NCI-H69 (cell line): ENCODE data around the gene EPB42.

Experiments used
- DNase-seq: peaks from one replicate; lab custom pipeline; 2025; lab: John Stamatoyannopoulos, UW

Gene EPB42

DNA sequence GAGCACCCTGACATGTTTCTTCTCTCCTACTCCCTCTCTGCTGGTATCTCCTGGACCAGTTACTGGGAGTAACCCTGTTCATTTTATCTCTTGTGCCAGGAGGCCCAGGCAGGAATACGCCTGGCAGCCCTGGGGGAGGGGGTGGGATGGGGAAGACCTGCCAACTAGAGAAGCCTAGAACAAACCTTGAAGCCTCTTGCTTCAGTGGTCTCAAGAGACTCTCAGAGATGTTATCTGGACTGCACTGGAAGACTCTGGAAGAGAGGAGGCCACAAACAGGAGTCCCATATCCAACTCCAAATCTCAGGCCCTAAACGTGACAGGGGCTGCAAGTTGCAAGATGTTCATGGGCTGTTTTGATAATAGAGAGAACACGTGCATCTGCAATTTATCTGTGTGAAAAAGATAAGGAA, at the start of gene EPB42:
TSS of gene EPB42 (minus strand) at position 28 of the 413 bp plus-strand sequence. CDS start 193 bp downstream, outside the sequence.
- no peak for DNase-seq

DNA sequence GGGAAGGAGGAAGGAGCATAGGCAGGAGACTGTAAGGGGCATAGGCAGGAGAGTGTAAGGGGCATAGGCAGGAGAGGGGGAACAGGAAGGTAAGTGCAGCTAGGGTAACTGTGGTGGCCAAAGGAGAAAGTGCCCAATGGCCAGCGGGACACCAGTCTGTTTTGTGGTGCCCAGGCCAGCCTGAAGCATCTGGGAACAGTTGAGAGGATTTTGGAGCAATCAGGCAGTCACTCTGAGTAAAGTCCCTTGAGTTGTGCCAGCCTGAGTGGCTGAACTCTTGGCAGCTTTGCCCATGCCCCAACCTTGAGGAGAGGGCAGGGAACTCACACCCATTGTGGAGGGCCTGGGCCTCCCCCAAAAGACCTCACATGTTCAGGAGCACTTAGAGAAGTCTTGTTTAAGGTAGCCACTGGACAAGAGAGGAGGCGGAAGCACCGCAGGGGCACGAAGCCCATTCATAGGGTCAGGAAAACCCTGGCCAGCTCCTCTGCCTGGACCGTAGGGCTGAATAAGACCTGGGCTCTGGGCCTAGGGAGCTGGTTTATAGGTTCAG, 49.4 kb upstream of the EPB42 start:
- no peak for DNase-seq

DNA sequence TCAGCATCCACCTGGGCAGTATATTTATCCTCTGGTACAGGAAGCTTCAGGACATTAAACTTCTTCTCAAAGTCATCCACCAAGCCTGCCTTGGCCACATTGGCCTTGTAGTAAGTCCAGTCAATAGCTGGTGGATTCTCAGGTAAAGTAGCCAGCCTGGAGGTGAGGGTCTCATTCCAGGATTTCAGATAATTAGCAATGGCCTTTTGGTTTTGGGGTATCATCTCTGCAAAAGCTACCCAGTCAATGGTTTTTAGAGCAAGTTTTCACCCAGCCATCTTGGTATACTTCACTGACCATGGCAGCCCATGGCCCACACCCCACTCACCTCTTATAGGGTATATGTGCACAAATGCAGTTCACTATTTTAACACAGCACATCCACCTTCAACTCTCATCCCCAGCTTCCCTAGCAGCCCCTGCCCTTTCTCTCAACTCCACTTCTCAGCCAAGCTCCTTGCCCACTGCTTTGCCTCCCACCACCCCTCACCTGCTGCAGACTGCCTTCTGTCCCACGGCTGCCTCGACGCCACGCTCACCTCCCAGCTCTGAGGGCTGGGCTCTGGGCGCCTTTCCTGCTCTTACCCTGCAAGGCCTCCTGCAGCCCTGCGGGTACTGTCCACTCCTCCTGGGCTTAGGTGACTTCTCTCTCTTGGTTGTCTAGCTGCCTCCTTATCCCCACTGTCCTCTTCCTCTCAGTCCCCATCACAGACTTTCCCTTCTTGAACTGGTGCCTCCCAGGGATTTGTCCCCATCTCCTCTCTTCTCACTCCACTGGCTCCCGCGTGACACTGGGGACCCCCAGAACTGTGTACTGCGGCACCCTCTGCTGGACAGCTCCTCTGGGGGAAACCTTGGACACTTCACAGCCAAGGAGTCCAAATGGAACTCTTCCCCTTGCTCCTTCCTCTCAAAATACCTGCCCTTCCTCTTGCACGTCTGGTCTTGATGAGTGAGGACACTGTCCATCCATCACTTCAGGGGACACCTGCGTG, 47.6 kb upstream of the EPB42 start:
- DNase-seq, result no peak

DNA sequence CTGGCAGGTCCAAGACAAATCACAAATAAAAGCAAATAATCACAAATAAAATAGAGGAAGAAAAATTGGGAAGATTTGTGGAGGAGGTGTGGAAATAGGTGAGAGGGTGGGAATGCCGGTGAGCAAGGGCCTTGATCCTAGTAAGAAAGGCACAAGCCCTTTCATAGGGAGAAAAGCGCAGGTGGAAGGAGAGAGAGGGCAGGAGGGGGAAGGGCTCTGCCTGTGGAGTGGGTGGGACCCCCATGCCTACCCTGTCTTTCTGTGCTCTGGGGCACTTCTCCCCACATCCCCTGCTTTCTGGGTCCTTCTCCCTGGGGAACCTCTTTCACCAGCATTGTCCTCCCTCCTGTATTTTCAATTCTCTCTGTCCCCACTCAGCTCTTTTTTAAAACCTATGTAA, 46.6 kb upstream of the EPB42 start:
- DNase-seq, result no peak

DNA sequence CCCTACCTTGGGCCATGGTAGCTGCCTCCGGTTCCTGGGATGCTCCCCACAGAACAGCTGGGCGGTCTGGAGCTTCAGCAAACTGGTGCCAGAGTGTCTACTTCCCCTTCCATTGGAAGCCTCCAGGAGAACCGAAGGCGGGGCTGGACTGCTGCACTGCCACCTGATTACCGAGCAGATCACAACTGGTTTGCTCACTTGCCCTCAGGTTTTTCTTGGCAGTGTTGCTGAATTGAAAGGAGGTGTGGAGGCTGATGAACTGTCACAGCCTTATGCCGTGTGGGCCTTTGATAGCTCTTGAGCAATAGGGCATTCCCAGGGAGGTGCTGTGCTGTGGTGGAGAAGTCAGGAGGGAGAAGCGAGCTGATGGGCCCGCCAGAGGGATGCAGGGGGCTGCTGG, 46.0 kb upstream of the EPB42 start, which contains the start of gene TGM5:
TSS of gene TGM5 (minus strand) at position 95 of the 400 bp plus-strand sequence. CDS start at position 16, 79 bp downstream.
- DNase-seq, result peak; percentile 17

DNA sequence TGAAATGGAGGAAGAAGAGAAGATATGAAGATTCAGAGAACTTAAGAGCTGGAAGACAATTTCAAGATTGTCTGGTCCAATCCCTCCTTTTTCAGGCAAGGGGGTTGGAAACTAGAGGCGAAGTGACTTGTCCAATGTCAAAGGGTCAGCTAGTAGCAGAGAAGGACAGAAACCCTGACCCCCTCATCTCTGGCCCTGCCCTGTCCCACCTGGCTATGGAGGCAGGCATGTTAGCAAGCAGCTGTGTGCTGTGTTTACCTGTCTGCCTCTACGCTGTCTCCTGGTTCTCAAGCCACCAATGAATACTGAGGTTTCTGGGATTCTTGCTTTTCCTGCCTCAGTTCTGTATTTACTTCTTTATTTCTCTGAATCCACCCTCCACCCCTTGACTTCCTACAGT, 45.6 kb upstream of the EPB42 start:
- no peak for DNase-seq

DNA sequence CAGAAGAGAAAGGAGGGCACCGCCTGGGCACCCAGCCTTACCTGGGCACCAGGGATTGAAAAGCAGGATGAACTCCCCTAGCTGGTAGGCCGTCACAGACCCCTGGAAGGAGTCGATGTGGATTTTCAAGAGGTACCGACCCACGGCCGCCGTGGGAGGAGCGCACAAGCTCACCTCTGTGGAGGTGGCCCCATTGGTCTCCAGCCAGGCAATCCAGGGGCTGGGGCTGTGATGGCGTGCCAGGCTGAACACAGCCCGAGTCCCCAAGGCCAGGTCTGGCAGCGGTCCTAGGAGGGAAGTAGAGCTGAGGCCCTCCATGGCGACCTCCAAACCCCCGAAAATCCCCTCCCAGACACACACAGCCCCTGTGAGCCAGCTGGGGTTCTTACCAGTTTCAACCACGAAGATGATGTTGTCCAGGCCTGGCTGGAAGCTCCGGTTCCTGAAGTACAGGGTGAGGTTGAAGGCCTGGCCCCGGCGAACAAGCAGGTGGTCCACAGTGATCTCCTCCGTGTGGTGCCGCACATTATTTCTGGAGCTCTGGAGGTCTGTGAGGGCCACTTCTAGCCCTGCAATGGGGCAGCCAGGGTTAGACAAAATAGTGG, 39.3 kb upstream of the EPB42 start:
- DNase-seq, result no peak

DNA sequence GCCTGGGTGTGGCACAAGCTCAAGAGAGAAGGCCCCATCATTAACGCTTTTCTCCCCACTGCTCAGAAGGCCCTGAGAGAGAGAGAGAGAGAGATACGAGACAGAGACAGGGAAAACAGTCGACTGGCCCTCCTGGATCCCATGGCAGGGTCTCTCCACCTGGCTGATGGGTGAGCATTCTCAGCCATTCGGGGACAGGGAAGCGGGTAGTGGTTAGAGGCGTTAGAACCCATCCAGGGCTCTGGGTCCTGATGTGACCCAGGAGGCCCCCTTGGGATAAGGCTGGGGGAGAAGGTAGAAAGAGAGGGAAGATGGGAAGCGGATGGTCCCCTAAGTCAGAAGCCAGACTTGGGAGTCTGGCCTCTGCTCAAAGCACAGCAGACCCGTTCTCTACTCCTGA, 38.0 kb upstream of the EPB42 start:
- no peak for DNase-seq

DNA sequence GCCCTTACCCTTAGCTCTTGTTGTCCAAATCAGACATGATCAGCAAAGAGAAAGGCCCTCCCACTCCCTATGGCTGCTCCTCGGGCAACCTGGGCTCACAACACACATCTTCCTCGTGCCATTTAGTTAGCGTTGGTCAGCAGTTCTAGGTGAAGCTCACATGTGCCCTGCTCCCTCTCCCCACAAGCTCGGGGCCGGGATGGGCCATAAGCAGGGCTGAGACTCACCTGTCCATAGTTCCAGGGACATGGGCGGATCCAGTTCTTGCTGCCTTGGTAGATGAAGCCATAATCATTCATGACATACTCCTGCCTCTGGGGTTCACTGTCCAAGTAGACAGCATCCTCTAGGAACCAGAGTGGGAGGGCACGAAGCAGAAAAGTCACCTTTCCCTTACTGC, 35.5 kb upstream of the EPB42 start:
- no peak for DNase-seq

DNA sequence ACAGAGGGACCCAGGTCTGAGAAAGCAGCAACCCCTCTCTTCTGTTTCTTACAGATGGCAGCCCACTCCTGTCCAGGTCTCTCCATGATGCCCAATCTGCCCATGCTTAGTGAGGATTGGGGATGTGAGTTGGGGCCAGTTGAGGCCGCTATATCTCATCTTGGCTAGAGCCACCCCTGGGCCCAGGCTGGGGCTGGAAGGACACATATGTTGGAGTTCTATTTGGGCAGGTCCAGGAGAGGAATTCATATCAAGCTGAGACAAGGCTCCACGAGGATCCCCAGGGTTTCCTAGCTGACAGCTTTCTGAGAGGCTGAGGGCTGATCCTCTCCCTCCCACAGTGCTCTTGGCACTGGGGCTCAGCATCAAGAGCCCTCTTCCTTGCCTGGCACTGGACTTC, 34.6 kb upstream of the EPB42 start:
- DNase-seq, result no peak

DNA sequence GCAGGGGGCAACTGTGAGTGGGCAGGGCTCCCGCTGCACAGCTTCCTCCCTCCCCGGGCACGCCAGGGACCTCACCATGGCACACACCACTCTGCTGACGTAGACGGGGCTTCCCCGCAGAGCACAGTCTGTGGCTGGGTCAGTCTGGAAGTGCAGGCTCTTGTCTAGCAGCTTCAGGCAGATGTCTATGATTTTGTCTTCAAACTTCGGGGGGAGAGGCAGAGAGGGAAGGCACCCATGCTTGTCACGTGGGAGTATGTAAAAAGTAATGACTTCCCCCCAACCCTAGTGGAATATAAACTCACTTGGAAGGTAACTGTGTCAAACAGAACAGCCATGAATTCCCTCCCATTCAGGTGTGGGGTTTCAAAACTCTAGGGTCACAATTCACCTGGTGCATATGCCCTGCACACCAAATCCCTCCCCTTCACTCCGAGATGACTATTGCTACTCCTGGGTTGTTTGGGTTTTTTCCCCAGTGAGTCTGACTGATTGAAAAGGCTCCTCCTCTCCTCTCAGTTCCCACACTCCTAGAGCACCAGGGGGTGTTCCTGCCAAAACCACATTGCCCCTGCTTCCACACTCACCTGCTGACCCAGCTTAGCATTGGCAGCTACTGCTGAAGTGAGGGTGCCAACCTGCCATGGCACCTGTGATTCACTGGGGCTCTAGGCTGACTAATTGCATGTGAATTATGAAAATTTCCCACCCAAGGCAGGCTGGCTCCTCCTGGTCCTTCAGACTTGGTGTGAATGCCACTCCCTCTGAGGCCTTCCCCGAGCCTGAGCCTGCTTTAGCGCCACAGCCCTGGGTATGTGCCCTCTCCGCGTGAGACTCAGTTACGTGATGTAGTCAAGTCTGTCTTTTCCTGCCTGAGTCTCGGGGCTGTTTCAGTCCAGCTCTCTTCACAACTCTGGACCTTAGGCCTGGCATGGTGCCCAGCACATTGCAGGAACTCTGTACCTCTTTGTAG, 32.9 kb upstream of the EPB42 start:
- peak; percentile 9 for DNase-seq

DNA sequence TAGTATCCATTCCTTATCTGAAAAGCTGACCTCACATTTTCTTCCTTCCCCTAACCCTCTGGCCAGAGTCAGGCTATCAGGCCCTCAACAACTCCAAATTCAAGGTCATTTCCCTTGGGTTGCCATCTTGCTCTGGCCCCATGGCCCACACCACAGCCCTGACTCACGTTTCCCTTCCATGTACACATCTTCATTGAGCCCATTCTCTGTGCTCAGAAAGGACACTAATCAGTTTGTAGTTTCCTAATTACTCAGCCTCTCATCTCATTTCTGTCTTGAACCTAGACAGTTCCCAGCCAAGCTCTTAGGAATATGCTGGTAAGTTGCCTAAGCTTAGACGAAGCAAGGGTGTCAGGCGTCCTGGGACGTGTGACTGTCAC, 31.0 kb upstream of the EPB42 start:
- DNase-seq, result no peak

DNA sequence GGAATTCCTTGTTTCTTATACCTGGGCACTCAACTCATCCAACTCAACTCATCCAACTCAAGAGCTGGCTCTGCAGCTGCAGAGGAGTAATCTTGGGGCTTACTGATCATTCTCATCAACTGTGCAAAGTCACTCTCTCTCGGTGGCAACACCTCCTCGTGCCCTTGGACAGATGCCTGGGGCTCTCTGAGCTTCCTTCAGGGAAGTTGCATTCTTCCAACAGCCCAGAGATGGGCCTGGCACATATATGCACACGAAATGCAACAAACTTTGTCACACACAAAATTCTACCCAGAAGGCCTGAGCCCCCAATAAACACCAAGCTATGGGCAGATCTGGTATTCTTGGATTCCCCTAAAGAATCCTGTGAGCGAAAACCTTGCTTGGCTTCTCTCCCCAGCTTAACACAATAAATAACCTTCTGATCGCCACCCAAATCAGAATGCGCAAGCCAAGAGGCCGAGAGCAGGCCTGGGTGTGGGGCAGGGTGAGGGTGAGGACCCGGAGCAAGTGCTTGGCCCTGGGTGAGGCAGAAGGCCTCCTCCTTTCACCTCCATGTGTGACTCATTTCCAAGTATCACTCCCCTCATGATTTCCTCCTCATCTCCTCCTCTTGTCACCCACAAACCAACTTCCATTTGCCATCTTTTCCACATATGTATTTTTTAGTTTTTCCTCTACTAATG, 30.5 kb upstream of the EPB42 start:
- no peak for DNase-seq

DNA sequence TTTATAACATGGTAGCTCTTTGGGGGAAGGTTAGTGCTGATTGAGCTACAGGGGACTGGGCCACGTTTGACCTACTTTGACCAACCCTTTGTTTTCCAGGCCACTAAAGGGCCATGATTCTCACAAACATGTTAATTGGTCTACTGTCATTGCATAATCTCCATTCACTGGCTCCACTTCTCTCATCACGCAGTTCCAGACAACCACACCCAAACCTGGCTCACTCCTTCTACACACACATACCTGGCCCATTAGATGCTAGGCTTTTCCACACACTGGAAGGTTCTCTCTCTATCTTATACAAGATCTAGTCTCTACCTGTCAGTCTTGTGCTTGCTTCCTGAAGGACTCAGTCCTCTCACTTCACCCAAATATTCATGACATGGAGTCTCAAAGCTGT, 30.0 kb upstream of the EPB42 start:
- DNase-seq, result no peak

DNA sequence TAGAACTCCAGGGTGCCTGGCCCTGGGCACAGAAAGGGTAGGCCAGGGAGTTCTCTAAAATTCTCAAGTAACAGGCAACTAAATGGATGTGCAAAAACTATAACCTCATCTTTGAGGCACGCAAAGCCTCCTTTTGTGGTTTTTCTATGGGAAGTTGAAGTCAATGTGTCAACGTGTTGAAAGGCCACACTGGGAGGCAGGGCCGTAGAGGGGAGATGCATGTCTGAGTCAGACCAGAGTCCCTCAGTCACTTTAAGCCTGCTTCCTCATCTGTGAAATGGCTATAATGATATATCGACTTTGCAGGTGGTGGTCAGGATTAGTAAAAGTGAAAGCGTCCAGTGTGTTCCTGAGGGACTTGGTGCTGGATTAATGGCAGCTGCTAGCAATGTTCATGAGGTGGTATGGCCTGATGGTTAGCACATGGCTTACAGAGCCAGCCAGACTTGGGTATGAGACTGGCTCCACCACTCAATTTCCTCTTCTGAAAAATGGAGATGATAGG, 28.9 kb upstream of the EPB42 start:
- DNase-seq, result no peak

DNA sequence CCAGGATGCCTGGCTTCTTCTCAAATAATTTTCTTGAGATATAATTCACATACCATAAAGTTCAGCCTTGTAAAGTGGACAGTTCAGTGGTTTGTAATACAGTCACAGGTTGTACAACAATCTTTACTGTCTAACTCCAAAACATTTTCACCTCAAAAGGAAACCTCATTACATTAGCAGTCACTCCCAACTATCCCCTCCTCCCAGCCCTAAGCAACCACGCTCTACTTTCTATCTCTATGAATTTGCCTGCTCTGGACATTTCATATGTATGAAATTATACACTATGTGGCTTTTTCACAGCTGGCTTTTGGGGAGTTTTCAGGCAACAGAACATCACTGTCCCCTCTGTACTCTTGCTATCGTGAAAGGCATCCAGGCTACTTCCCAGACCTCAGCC, 28.4 kb upstream of the EPB42 start:
- no peak for DNase-seq

DNA sequence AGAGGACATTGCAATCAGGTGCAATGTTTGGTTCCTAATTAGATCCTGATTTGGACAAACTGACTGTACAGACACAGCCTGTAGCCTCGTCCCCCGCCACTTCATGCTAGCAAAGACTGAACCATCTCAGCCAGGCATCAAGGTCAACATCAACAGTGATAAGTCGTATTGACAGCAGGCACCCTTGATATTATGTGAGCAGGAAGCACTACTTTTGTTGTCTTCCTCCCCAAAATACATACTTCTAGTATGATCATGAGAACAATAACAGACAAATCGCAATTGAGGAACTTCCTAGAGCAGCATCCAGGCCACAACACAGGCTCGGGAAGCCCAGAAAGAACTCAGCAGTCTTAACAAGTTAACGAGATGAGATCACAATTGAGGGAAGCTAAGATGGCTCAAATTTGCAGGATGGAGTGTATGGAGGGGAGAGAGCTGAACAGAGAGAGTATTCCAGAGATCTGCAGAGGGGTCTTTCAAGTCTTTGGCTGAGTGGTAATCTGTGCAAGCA, 25.5 kb upstream of the EPB42 start:
- DNase-seq, result no peak

DNA sequence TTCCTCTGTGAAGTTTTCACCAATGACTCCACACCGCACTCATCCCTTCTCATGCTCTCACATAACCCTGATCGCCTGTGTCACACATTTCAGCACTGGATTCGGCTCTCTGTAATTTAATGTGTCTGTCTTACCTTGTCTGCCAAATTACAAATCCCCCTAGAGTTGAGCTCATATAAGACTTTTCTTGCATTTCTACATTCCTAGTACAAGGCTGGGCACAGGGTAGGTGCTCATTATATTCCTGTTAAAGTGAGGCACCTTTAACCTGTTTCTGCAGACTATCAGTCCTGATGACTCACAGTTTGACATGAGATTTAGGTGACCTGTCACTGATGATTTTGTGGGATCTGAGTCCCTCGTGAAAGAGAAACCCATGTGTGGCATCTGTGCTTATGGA, 23.3 kb upstream of the EPB42 start:
- DNase-seq, result no peak

DNA sequence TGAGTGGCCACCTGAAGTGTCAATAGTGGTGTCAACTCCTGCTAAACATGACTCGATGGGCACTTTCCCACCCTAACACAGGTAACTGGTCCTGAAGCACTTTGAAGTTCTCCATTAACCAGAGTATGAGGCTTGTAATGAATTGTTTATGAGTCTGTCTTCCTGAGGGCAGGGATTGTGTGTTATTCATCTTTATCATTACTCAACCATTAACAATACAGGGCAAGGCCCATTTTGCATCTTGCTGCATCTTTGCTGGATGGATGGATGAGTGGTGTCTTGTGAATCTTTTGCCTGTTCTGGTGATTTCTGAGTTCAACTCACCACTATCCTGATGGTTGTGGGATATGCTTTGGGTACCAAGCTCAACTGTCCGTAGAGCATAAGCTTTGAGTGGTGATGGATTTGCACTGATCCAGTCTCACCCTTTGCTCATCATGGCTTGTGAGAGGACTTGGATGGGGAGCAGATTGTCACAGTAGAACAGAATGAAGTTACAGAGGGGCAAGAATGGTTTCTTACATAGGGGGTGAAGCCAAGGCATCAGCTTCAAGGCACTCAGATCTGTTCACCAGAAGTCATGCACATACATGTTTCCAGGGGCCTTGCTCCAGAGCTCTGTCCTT, 22.3 kb upstream of the EPB42 start:
- no peak for DNase-seq

DNA sequence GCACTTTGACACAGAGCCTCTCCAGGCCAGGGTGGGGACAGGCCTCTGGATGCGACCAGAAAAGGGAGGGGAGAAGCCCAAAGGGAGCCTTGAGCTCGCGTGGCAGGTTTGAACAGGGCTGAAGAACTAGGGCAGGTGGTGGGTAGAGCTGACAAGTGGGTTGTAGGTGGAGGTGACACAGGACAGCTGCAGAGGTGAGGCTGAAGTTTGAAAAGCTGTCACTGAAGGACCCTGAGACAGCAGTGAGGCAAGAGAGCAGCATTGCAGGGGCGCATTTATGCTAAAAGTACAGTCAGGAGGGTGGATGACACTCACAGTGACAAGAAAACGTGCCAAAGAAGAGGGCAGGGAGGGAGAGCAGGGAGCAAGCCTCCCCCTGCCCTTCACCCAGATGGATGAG, 21.8 kb upstream of the EPB42 start:
- DNase-seq, result no peak
